AG09309 (cell line): ENCODE results near the gene STX16.

ENCODE experiments used
- DNase-seq: peaks from one replicate; pipeline ENCODE4 v3.0.0-alpha.2; 2010; ENCODE audit warnings: low read depth
- H3K4me3 ChIP-seq: 2 replicates; pipeline ENCODE4 v1.5.1; 2011; ENCODE audit warnings: mild to moderate bottlenecking, low read depth, low read length, moderate library complexity; ENCODE audit not compliant: control insufficient read depth
- CTCF ChIP-seq: IDR thresholded peaks from 2 replicates; pipeline ENCODE4 v1.5.1; 2011; ENCODE audit warnings: mild to moderate bottlenecking, low read depth, low read length, inconsistent platforms; ENCODE audit not compliant: insufficient read depth, control insufficient read depth; ENCODE audit errors: missing control alignments

STX16 gene

DNA sequence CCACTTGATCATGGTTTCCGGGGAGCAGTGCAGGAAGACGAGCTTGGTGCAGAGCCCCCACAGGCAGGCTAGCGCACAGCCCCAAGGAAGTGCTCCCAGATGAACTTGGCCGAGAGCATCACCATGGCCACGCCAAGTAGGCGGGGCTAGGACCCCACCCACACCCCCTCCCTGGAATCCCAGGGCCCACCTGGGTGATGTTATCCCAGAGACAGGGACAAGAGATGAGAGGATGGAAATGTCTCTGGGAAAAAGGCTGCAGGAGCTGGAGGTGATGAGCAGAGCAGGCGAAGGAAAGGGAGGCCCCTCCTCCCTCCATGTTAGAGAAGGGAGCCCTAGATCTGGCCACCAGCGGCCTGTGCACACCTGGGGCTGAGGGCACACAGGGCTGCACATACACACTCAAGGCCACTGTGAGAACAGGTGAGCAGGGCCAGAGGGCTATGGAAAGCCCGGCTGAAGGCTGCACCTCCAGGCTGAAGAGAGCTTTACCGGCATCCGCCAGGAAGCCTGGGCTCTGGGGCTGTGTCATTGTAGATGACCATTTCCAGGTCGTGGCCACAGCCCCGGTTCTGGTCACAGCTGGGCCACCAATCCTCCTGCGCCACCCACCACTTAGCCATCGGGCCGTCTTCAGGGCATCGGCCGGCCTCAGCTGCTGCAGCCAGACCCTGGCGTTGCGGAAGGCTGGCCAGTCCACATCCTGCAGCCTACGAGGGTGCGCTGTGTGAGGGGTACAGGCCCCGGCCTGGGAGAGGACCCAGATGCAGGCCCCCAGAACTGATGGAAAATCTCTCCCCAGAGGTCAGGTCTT lies 66.4 kb downstream of the STX16 start:
- TF ChIP-seq CTCF = no peak
- no peak overlapping the region for H3K4me3 ChIP-seq
- no peak for DNase-seq

DNA sequence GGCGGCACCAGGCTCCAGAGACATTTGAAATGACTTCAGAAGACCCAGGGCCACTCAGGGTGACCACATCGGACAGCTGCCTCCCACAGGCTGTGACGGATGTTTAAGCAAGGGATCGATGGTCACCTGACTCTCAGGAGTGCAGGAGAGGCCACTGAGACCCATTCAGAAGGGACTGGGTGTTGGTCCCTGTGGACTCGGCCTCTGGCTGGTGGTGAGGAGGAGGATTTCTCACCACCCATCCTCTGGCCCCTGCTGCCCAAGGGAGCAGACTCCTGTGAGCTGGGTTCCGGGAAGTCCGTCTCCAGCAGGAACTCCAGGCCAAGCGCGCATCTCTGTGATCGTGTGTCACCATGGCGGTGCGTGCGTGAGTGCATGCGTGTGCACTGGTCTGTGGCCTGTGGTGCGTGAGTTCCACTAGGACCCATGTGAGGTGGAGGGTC lies 67.1 kb downstream of the STX16 start:
- no peak overlapping the region for H3K4me3 ChIP-seq
- no peak for TF ChIP-seq CTCF
- no peak for DNase-seq

DNA sequence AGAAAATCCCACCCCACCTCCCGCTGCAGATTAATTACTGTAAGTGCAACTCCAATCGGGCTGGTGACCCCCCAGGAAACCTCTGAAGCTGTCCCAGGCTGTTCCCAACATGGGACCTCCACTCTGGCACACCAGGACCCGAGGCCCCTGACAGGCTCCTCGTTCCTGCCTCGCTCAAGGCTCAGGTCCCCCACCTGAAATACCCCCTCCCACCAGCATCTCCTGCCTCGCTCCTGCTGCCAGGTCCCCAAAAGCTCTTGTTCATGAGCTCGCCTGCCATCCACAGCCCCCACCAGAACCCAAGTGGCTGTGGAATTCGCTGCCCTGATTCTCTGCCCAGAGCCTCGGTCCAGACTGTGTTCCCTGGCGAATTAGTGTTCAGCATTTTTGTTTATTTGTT lies 67.6 kb downstream of the STX16 start:
- DNase-seq = no peak
- TF ChIP-seq CTCF = no peak
- H3K4me3 ChIP-seq = no peak overlapping the region

DNA sequence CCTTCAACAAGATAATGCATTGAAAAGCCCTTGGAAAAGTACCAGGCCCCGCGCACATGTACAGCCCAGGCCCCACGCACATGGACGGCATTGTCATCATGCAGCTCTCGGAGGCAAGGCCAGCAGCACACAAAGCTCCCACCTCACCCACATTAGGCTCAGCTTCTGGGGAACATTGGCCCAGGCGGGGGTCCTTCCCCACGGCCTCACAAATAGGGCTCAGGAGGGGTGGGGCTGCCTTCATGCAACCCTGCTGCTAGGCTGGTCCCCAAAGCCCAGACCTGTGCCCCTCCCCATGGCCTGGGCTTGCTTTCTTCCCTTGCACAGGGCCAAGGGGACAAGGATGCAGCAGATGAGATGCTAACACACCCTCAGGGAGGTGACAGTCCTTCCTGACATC lies 68.2 kb downstream of the STX16 start:
- DNase-seq = no peak
- H3K4me3 ChIP-seq = no peak overlapping the region
- TF ChIP-seq CTCF = no peak

- no peak for TF ChIP-seq CTCF
- no peak for DNase-seq
- H3K4me3 ChIP-seq = no peak overlapping the region
Observed at GRCh38 chr20:58719971-58720371, 68.9 kb downstream of the STX16 start.

GRCh38 chr20:58720890-58721289 lies 69.8 kb downstream of the STX16 start:
- no peak for TF ChIP-seq CTCF
- no peak overlapping the region for H3K4me3 ChIP-seq
- no peak for DNase-seq
